WTC11 (cell line): ENCODE measurements around the gene MACROD2.

Source experiments
- JUN ChIP-seq: sonication (generic); formaldehyde crosslinking; IDR thresholded peaks from 2 replicates; pipeline ENCODE4 v1.8.0; 2023; ENCODE audit warnings: mild to moderate bottlenecking, missing genetic modification reagents
- KAT7 ChIP-seq: sonication (generic); formaldehyde crosslinking; IDR thresholded peaks from 2 replicates; pipeline ENCODE4 v1.8.1; 2023; ENCODE audit warnings: missing genetic modification reagents, mild to moderate bottlenecking, borderline replicate concordance
- RELA ChIP-seq: sonication (generic); formaldehyde crosslinking; IDR thresholded peaks from 2 replicates; pipeline ENCODE4 v1.8.1; 2022; ENCODE audit warnings: missing genetic modification reagents, mild to moderate bottlenecking, borderline replicate concordance
- ZNF121 ChIP-seq: sonication (generic); formaldehyde crosslinking; IDR thresholded peaks from 2 replicates; pipeline ENCODE4 v1.8.0; 2023; ENCODE audit warnings: missing genetic modification reagents
- ZNF138 ChIP-seq: sonication (generic); formaldehyde crosslinking; conservative IDR thresholded peaks from 2 replicates; pipeline ENCODE4 v1.8.1; 2022; ENCODE audit warnings: mild to moderate bottlenecking, moderate library complexity, missing genetic modification reagents
- TF ChIP-seq, protein P1 (sequence below): fragments of 200-600 bp; IDR thresholded peaks from 2 replicates; pipeline ENCODE4 v1.8.0; 2022; ENCODE audit warnings: antibody characterized with exemption
- TF ChIP-seq, protein P2 (sequence below): sonication (generic); formaldehyde crosslinking; IDR thresholded peaks from 2 replicates; pipeline ENCODE4 v1.8.0; 2022; ENCODE audit warnings: mild to moderate bottlenecking, missing genetic modification reagents

DNA sequence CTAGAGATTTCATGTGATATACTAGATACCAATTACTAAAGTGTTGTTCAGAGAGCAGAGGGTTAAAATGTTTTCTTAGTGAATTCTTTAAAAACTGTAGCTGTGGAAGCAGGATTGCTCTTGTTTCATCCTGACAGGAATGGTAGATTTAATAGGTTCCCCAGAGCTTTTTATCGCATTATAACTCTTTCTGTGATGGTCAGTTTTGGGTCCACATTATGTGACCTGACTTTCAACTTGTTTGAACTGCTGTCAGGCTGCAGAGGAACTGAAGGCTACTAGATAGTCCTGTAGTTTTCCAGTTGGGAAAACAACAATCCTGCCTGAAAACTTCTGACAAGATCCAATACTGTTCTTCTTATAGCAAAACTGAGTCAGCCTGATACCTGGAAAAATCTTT is 671.4 kb downstream of the MACROD2 start:
- TF ChIP-seq, protein P1, sequence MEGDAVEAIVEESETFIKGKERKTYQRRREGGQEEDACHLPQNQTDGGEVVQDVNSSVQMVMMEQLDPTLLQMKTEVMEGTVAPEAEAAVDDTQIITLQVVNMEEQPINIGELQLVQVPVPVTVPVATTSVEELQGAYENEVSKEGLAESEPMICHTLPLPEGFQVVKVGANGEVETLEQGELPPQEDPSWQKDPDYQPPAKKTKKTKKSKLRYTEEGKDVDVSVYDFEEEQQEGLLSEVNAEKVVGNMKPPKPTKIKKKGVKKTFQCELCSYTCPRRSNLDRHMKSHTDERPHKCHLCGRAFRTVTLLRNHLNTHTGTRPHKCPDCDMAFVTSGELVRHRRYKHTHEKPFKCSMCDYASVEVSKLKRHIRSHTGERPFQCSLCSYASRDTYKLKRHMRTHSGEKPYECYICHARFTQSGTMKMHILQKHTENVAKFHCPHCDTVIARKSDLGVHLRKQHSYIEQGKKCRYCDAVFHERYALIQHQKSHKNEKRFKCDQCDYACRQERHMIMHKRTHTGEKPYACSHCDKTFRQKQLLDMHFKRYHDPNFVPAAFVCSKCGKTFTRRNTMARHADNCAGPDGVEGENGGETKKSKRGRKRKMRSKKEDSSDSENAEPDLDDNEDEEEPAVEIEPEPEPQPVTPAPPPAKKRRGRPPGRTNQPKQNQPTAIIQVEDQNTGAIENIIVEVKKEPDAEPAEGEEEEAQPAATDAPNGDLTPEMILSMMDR, result no peak
- TF ChIP-seq KAT7, result no peak
- no peak for TF ChIP-seq RELA (CRISPR knock-in tag)
- no peak for TF ChIP-seq ZNF121 (CRISPR knock-in tag)
- TF ChIP-seq, protein P2, sequence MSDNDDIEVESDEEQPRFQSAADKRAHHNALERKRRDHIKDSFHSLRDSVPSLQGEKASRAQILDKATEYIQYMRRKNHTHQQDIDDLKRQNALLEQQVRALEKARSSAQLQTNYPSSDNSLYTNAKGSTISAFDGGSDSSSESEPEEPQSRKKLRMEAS (CRISPR knock-in tag), result no peak
- no peak for TF ChIP-seq JUN
- no peak for TF ChIP-seq ZNF138 (CRISPR knock-in tag)
